ENCODE data around the gene MAP2K5.

DNA sequence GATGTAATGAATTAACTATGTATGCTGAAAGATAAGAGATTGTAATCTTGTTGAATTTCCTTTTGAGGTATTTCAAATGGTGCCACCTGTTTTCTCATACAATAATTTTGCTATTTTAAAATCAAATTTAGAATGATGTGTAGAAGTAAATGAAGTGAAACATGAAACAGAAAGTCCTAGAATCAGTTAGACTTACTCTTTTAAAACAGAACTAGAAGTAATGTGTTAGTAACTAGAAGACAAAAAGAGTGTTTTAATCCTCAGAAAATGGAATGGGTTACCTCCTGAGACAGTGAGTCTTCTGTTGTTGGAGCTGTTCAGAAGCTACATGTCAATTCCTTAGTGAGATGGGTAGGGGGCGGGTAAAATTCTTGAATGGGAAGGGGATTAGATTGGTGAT is 8.1 kb upstream of the MAP2K5 start:
- TF ChIP-seq JUNB (IDR thresholded peaks at IDR 0.05) (no peak), EZH2 (IDR thresholded peaks at IDR 0.05; ENCODE audit: borderline replicate concordance, control insufficient read depth, low read depth, low read length) (no peak), NR2C2 (IDR thresholded peaks at IDR 0.05; ENCODE audit: borderline replicate concordance, control insufficient read depth, insufficient read length, low read depth) (no peak)

Measured in GM12878 (cell line).